Calu3 (cell line): ENCODE data around the gene CUTA. TPM values are rescaled to one million over a fixed set of nuclear protein-coding genes. Genes with fewer than 3 reads are reported as not detected.

Experiments
- BruUV-seq: library from RNA; stranded (reverse); fragments of 400-500 nt; replicated peaks from 2 replicates; lab custom pipeline; 2021; lab: Mats Ljungman, UMichigan
- CTCF ChIA-PET: fragments of 300-600 bp; sonication (Branson Sonifier 250); formaldehyde crosslinking; loops from one replicate; lab custom pipeline; 2022; ENCODE audit warnings: antibody characterized with exemption; lab: Charles Lee
- DNase-seq: peaks from one replicate; pipeline ENCODE4 v3.0.0; 2022
- H3K27ac Mint-ChIP-seq: one replicate; pipeline ENCODE4 v1.8.0; 2022; ENCODE audit warnings: mixed read lengths; ENCODE audit not compliant: unreplicated experiment
- H3K27me3 Mint-ChIP-seq: one replicate; pipeline ENCODE4 v1.8.0; 2022; ENCODE audit warnings: mixed read lengths; ENCODE audit not compliant: unreplicated experiment
- H3K36me3 Mint-ChIP-seq: one replicate; pipeline ENCODE4 v1.8.0; 2022; ENCODE audit warnings: mild to moderate bottlenecking, moderate library complexity, mixed read lengths; ENCODE audit not compliant: insufficient read depth, unreplicated experiment
- H3K4me1 Mint-ChIP-seq: one replicate; pipeline ENCODE4 v1.8.0; 2022; ENCODE audit warnings: mild to moderate bottlenecking, low read depth, mixed read lengths; ENCODE audit not compliant: unreplicated experiment
- H3K4me3 Mint-ChIP-seq: one replicate; pipeline ENCODE4 v1.8.0; 2022; ENCODE audit warnings: mild to moderate bottlenecking, low read depth, moderate library complexity, mixed read lengths; ENCODE audit not compliant: unreplicated experiment
- H3K9me3 Mint-ChIP-seq: one replicate; pipeline ENCODE4 v1.8.0; 2022; ENCODE audit warnings: low read depth, mixed read lengths; ENCODE audit not compliant: unreplicated experiment
- intact Hi-C: fragments of 100-400 bp; cut with micrococcal nuclease; formaldehyde crosslinking; loops from one replicate; pipeline ENCODE4 v1.10.0; 2022; ENCODE audit not compliant: unreplicated experiment
- total RNA-seq: library from RNA; stranded (reverse); gene quantifications from 2 replicates; pipeline ENCODE4 v1.2.3, GENCODE V29; 2022
- TF ChIP-seq, protein P1 (sequence below): fragments of 200-600 bp; IDR thresholded peaks from one replicate; pipeline ENCODE4 v1.8.0; 2022; ENCODE audit warnings: antibody characterized with exemption; ENCODE audit not compliant: unreplicated experiment

CUTA gene
- total RNA-seq, 1 experiment from 2014 or later, result 172 TPM

DNA sequence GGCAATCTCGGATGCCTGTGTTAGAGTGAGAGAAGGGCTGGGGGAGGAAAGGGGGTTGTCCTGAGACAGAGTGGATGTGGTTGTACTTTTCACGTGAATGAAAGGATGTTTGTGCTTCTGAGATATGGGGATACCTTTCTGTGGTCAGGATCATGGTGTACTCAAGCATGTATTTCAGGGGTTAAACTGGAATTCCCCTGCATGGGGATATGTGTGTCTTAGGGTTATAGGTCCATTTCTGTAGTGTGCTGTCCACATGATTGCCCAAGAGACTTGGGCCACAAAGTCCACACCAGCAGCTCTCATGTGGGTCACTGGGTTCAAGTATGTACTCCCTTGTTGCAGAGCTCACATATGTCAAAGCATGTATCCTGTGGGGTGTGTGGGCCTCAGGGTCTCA lies 12.4 kb upstream of the CUTA start:
- no peaks in the 10 kb centered on the region for H3K9me3 Mint-ChIP-seq
- peaks cover 32% of the 10 kb centered on the region for H3K4me1 Mint-ChIP-seq
- TF ChIP-seq, protein P1, sequence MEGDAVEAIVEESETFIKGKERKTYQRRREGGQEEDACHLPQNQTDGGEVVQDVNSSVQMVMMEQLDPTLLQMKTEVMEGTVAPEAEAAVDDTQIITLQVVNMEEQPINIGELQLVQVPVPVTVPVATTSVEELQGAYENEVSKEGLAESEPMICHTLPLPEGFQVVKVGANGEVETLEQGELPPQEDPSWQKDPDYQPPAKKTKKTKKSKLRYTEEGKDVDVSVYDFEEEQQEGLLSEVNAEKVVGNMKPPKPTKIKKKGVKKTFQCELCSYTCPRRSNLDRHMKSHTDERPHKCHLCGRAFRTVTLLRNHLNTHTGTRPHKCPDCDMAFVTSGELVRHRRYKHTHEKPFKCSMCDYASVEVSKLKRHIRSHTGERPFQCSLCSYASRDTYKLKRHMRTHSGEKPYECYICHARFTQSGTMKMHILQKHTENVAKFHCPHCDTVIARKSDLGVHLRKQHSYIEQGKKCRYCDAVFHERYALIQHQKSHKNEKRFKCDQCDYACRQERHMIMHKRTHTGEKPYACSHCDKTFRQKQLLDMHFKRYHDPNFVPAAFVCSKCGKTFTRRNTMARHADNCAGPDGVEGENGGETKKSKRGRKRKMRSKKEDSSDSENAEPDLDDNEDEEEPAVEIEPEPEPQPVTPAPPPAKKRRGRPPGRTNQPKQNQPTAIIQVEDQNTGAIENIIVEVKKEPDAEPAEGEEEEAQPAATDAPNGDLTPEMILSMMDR, result no peak
- no peak overlapping the region for H3K4me3 Mint-ChIP-seq
- no peak for DNase-seq
- CTCF ChIA-PET, result no interaction called here
- no peak overlapping the region for H3K27ac Mint-ChIP-seq
- no peaks in the 10 kb centered on the region for H3K27me3 Mint-ChIP-seq
- intact Hi-C loops, result no loop called here
- BruUV-seq, result no TSS peak
- H3K36me3 Mint-ChIP-seq, result peaks cover 35% of the 10 kb centered on the region

DNA sequence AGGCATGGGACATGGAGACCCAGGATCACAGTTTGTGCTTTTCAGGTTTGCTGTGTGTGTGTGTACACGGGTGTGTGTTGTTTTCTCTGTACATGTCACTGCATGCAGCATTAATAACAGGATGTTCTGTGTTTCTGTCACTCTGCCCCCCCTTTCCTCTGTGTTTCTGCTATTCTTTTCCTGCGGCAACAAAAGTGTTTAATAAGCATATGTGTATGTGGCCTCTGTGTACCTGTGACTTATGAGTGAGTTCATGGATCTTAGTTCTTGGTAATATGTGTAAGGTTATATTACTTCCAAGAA lies 11.8 kb upstream of the CUTA start:
- Mint-ChIP-seq H3K27ac (no peak overlapping the region), H3K9me3 (no peaks in the 10 kb centered on the region), H3K4me3 (peak overlapping the region; percentile 87), H3K4me1 (peaks cover 38% of the 10 kb centered on the region), H3K27me3 (no peaks in the 10 kb centered on the region), H3K36me3 (peaks cover 41% of the 10 kb centered on the region)
- no TSS peak for BruUV-seq
- DNase-seq, result no peak
- intact Hi-C loops, result loop anchor here (5.0 kb wide), 1 partner anchor 37 kb away; the partner anchor contains the start of gene KIFC1
- TF ChIP-seq, protein P1, result no peak
- CTCF ChIA-PET, result no interaction called here

DNA sequence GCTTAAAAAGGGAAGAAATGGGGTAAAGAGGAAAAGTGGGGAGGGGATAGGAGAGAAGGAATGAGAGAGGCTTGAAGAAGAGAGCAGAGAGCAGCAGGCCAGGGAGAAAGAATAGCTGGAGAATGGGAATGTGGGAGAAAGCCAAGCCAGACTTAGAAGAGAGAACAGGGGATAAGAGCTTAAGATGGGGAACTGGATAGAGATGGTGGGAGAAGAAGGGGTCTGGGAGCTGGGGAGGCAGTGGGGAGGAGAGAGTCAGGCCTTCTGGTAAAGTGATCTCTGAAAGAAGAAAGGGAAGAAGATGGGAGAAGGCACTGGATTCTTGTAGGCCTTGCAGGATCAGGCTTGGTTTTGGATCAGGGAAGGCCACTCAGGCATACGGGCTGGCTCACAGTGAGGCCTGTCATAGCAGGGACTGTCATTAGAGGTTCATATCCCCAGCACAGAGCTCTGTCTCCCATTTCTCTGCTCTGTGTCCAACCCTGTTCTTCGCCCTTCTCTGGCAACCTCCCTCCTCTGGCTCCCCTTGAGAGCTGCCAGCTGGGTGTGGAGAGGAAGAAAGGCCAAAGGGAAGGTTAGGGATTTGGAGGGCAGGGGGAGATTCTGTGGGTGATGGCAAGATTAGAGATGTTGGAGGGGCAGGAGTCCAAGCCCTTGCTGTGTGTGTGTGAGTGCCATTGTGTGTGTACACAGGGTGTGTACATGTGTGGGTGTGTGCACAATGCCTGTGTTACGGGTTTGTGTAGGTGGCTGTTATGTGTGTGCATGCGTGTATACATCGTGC lies 11.3 kb upstream of the CUTA start:
- BruUV-seq, result no TSS peak
- TF ChIP-seq, protein P1, result no peak

DNA sequence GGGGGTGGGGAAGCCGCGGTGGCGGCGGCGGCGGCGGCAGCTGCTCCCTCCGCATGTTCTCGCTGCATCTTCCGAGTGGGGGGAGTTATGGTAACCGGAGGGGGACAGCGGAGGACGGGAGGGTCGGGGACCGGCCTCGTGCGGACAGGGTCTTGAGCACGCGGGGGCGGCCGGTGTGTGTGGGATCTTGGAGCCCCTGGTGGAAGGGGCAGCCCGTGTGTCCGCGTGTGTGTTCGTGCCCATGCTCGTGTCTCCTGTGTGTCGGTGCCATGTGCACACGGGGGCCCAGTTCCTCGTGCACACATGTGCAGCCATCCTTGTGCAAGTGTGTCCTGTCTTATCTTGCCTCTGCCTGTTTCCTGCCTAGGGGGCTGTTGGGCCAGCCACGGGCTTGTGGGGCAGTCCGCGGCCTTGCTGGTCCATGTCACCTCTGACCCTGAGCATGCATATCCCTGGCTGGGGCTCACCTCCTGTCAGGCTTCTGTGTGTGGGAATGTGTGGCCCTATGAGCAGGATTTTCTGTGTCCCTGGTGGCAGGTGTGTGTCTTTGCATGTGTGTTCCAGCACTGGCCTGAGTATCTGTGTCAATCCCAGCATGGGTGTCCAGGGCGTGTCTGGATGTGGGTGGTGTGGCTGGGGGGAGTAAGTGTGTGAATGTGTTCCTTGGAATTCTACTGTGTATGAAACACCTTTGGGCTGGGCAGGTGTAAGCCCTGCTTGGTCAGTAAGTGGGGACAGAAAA lies 10.5 kb upstream of the CUTA start:
- H3K27me3 Mint-ChIP-seq, result peaks cover 4% of the 10 kb centered on the region
- peaks cover 49% of the 10 kb centered on the region for H3K4me1 Mint-ChIP-seq
- TF ChIP-seq, protein P1, result peak; percentile 64
- H3K4me3 Mint-ChIP-seq, result peak overlapping the region; percentile 87
- DNase-seq, result peak; percentile 63
- H3K36me3 Mint-ChIP-seq, result peaks cover 47% of the 10 kb centered on the region
- no TSS peak for BruUV-seq
- peak overlapping the region; percentile 41 for H3K27ac Mint-ChIP-seq
- H3K9me3 Mint-ChIP-seq, result no peaks in the 10 kb centered on the region
- intact Hi-C loops, result loop anchor here (5.0 kb wide), 1 partner anchor 36 kb away; the partner anchor contains the start of gene KIFC1
- CTCF ChIA-PET, result interaction anchor here (0.9 kb wide), 1 partner anchor 13 kb away, joined by 3 read pairs; no protein-coding TSS in a partner anchor

More for the DNA sequence above, 11.3 kb upstream of the CUTA start:
- peak overlapping the region; percentile 87 for H3K4me3 Mint-ChIP-seq
- peaks cover 47% of the 10 kb centered on the region for H3K36me3 Mint-ChIP-seq
- peaks cover 44% of the 10 kb centered on the region for H3K4me1 Mint-ChIP-seq
- peak overlapping the region; percentile 41 for H3K27ac Mint-ChIP-seq
- DNase-seq, result no peak
- CTCF ChIA-PET, result interaction anchor here (0.6 to 0.9 kb wide), 2 partner anchors 12 to 450 kb away, joined by 3 read pairs; no protein-coding TSS in a partner anchor
- no peaks in the 10 kb centered on the region for H3K27me3 Mint-ChIP-seq
- intact Hi-C loops, result loop anchor here (5.0 kb wide), 1 partner anchor 37 kb away; the partner anchor contains the start of gene KIFC1
- no peaks in the 10 kb centered on the region for H3K9me3 Mint-ChIP-seq
